H9 (cell line): Measurements from ENCODE around the gene BMPER. TPM values are rescaled to one million over a fixed set of nuclear protein-coding genes. Genes with fewer than 3 reads are reported as not detected.

Source experiments
- DNase-seq: peaks from one replicate; pipeline ENCODE4 v3.0.0-alpha.2; 2017
- H2AFZ ChIP-seq: one replicate; pipeline ENCODE4 v1.6.1; 2013; ENCODE audit warnings: mild to moderate bottlenecking, low read length, control low read depth, moderate library complexity
- H2AK5ac ChIP-seq: 2 replicates; pipeline ENCODE4 v1.6.1; 2013; ENCODE audit warnings: low read length, control low read depth, mixed read lengths; ENCODE audit not compliant: insufficient read length
- H2BK120ac ChIP-seq: one replicate; pipeline ENCODE4 v1.6.1; 2013; ENCODE audit warnings: low read depth, mild to moderate bottlenecking, low read length, control low read depth, inconsistent platforms; ENCODE audit not compliant: poor library complexity, severe bottlenecking
- H2BK12ac ChIP-seq: 2 replicates; pipeline ENCODE4 v1.6.1; 2013; ENCODE audit warnings: low read length, control low read depth, mixed read lengths, low read depth; ENCODE audit not compliant: insufficient read length
- H2BK15ac ChIP-seq: 2 replicates; pipeline ENCODE4 v1.6.1; 2013; ENCODE audit warnings: low read depth, low read length, control low read depth
- H2BK20ac ChIP-seq: one replicate; pipeline ENCODE4 v1.6.1; 2013; ENCODE audit warnings: low read depth, mild to moderate bottlenecking, low read length, control low read depth, inconsistent platforms; ENCODE audit not compliant: poor library complexity, severe bottlenecking
- H2BK5ac ChIP-seq: 2 replicates; pipeline ENCODE4 v1.6.1; 2013; ENCODE audit warnings: low read length, control low read depth, mixed read lengths; ENCODE audit not compliant: insufficient read length
- H3K14ac ChIP-seq: 2 replicates; pipeline ENCODE4 v1.6.1; 2013; ENCODE audit warnings: low read length, control low read depth; ENCODE audit not compliant: insufficient read depth
- H3K18ac ChIP-seq: 2 replicates; pipeline ENCODE4 v1.6.1; 2013; ENCODE audit warnings: low read depth, mild to moderate bottlenecking, mixed read lengths, low read length, control low read depth; ENCODE audit not compliant: insufficient read length
- H3K23ac ChIP-seq: 2 replicates; pipeline ENCODE4 v1.6.1; 2013; ENCODE audit warnings: low read length, control low read depth, mixed read lengths, low read depth; ENCODE audit not compliant: insufficient read length
- H3K23me2 ChIP-seq: 2 replicates; pipeline ENCODE4 v1.6.1; 2013; ENCODE audit warnings: low read depth, mild to moderate bottlenecking, mixed read lengths, low read length, control low read depth; ENCODE audit not compliant: insufficient read length, poor library complexity, severe bottlenecking
- H3K27ac ChIP-seq: 2 replicates; pipeline ENCODE4 v1.5.1; 2013; ENCODE audit warnings: low read length, control low read depth, mixed read lengths, low read depth; ENCODE audit not compliant: insufficient read length
- H3K27me3 ChIP-seq: 2 replicates; pipeline ENCODE4 v1.6.1; 2013; ENCODE audit warnings: low read length, control low read depth, inconsistent platforms; ENCODE audit not compliant: insufficient read depth
- H3K4ac ChIP-seq: 2 replicates; pipeline ENCODE4 v1.6.1; 2013; ENCODE audit warnings: low read depth, mild to moderate bottlenecking, control low read depth, inconsistent platforms, low read length, moderate library complexity
- H3K4me1 ChIP-seq: 2 replicates; pipeline ENCODE4 v1.6.1; 2013; ENCODE audit warnings: low read length, control low read depth, inconsistent platforms; ENCODE audit not compliant: insufficient read depth
- H3K4me2 ChIP-seq: 2 replicates; pipeline ENCODE4 v1.6.1; 2013; ENCODE audit warnings: low read length, control low read depth, mixed read lengths; ENCODE audit not compliant: insufficient read length, insufficient read depth
- H3K56ac ChIP-seq: 2 replicates; pipeline ENCODE4 v1.6.1; 2013; ENCODE audit warnings: low read depth, mild to moderate bottlenecking, mixed read lengths, low read length, control low read depth; ENCODE audit not compliant: insufficient read length
- H3K79me1 ChIP-seq: 2 replicates; pipeline ENCODE4 v1.6.1; 2013; ENCODE audit warnings: low read depth, mild to moderate bottlenecking, moderate library complexity, low read length, control low read depth, inconsistent platforms; ENCODE audit not compliant: insufficient read depth, poor library complexity, severe bottlenecking
- H3K79me2 ChIP-seq: 2 replicates; pipeline ENCODE4 v1.6.1; 2013; ENCODE audit warnings: low read length, control low read depth, inconsistent platforms; ENCODE audit not compliant: insufficient read depth
- H3K9ac ChIP-seq: 2 replicates; pipeline ENCODE4 v1.6.1; 2013; ENCODE audit warnings: low read length, control low read depth, mixed read lengths; ENCODE audit not compliant: insufficient read length; ENCODE audit errors: extremely low read depth
- H3K9me3 ChIP-seq: one replicate; pipeline ENCODE4 v1.6.1; 2013; ENCODE audit warnings: low read depth, low read length, inconsistent platforms; ENCODE audit not compliant: control insufficient read depth
- H3T11ph ChIP-seq: one replicate; pipeline ENCODE4 v1.6.1; 2013; ENCODE audit warnings: mild to moderate bottlenecking, low read length, control low read depth, inconsistent platforms
- H4K20me1 ChIP-seq: one replicate; pipeline ENCODE4 v1.6.1; 2013; ENCODE audit not compliant: control insufficient read depth, insufficient read length, insufficient read depth
- H4K5ac ChIP-seq: 2 replicates; pipeline ENCODE4 v1.6.1; 2013; ENCODE audit warnings: low read depth, mild to moderate bottlenecking, mixed read lengths, low read length, control low read depth; ENCODE audit not compliant: insufficient read length
- H4K8ac ChIP-seq: replicated peaks from 2 replicates; pipeline ENCODE4 v1.6.1; 2013; ENCODE audit warnings: low read length, control low read depth, mixed read lengths, low read depth; ENCODE audit not compliant: insufficient read length
- H4K91ac ChIP-seq: 2 replicates; pipeline ENCODE4 v1.6.1; 2013; ENCODE audit warnings: low read depth, mild to moderate bottlenecking, moderate library complexity, mixed read lengths, low read length, control low read depth; ENCODE audit not compliant: insufficient read length
- H3K27ac Mint-ChIP-seq, 3 experiments: 2 replicates in 2 of 3; 3 replicates in 1 of 3; pipeline ENCODE4 v1.8.0; 2020 to 2021; ENCODE audit warnings: mixed read lengths in 3 of 3, mild to moderate bottlenecking in 1 of 3, moderate library complexity in 1 of 3
- H3K27me3 Mint-ChIP-seq: 2 replicates; pipeline ENCODE4 v1.8.0; 2021; ENCODE audit warnings: low read depth, mild to moderate bottlenecking, moderate library complexity, mixed read lengths
- H3K36me3 Mint-ChIP-seq, 3 experiments: 2 replicates in 2 of 3; 3 replicates in 1 of 3; pipeline ENCODE4 v1.8.0; 2020 to 2021; ENCODE audit warnings: low read depth in 3 of 3, mixed read lengths in 3 of 3; ENCODE audit not compliant: insufficient read depth in 1 of 3
- H3K4me1 Mint-ChIP-seq, 2 experiments: 2 replicates each; pipeline ENCODE4 v1.8.0; 2020; ENCODE audit warnings: mixed read lengths in 2 of 2
- H3K4me3 Mint-ChIP-seq, 2 experiments: 2 replicates in 1 of 2; 3 replicates in 1 of 2; pipeline ENCODE4 v1.8.0; 2020 to 2021; ENCODE audit warnings: mild to moderate bottlenecking in 2 of 2, mixed read lengths in 2 of 2, moderate library complexity in 1 of 2
- H3K9me3 Mint-ChIP-seq, 2 experiments: 2 replicates in 1 of 2; 3 replicates in 1 of 2; pipeline ENCODE4 v1.8.0; 2020; ENCODE audit warnings: mild to moderate bottlenecking in 2 of 2, mixed read lengths in 2 of 2, moderate library complexity in 1 of 2
- CTCF ChIP-seq: fragments of 200-600 bp; sonication (generic); conservative IDR thresholded peaks from 3 replicates; pipeline ENCODE4 v1.8.0; 2021; ENCODE audit warnings: antibody characterized with exemption, mild to moderate bottlenecking
- WGBS: extraction: QIAGEN DNeasy Blood & Tissue Kit; methylation state at CpG from one replicate; pipeline ENCODE4 v1.1.7; 2013; ENCODE audit warnings: missing lambda C conversion rate, low lambda C conversion rate, mixed read lengths; ENCODE audit not compliant: insufficient read length; ENCODE audit errors: extremely low coverage; 5-methylcytosine and 5-hydroxymethylcytosine counted together
- total RNA-seq: library from RNA; stranded (reverse); gene quantifications from 2 replicates; pipeline ENCODE4 v1.2.1, GENCODE V29; 2021

Gene BMPER
- total RNA-seq, 1 experiment from 2014 or later = 0.20 TPM

DNA sequence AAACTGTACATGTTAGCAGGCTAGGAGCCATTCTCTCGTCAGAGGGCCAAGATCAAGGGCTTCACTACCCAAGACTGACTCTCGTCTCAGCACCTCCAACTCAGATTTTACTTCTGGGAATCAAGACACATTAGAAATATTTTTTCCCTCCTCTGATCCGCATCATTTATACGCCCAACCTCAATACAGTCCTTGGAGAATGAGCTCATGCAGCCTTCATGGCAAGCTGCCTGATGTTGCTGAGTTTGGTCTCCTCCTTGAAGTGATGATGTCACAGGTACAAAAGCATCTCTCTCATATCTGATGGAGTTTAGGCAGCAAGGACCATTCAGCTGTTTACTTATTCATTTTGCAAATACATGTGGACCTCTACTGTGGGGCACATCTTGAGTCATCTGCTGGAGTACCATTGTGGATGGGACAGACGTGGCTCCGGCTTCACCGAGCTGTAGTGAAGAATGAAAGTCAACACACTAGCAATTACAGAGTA is 114.0 kb downstream of the BMPER start:
- Mint-ChIP-seq H3K4me1 (peaks cover 0 to 6% of the 10 kb centered on the region in 2 experiments; a peak in 2 of 4 replicates), H3K4me3 (no peak overlapping the region), H3K9me3 (no peaks in the 10 kb centered on the region), H3K27ac (no peak overlapping the region), H3K27me3 (peaks cover 1% of the 10 kb centered on the region; the same call in 1 of the 2 replicates), H3K36me3 (no peaks in the 10 kb centered on the region)
- Histone ChIP-seq H3K56ac (no peak overlapping the region), H2BK120ac (no peak overlapping the region), H3K79me1 (no peaks in the 10 kb centered on the region), H2BK20ac (no peak overlapping the region), H3T11ph (no peak overlapping the region), H3K9me3 (no peaks in the 10 kb centered on the region), H3K14ac (no peak overlapping the region), H3K23ac (no peak overlapping the region), H3K79me2 (no peaks in the 10 kb centered on the region), H3K4me1 (no peaks in the 10 kb centered on the region), H2AFZ (no peak overlapping the region), H3K4me2 (no peak overlapping the region), H4K5ac (no peak overlapping the region), H2BK5ac (no peak overlapping the region), H4K8ac (no peak overlapping the region), H3K23me2 (peaks cover 3% of the 10 kb centered on the region), H4K91ac (no peak overlapping the region), H4K20me1 (no peaks in the 10 kb centered on the region), H3K4ac (no peak overlapping the region), H3K27me3 (no peaks in the 10 kb centered on the region), H3K18ac (no peak overlapping the region), H2BK12ac (no peak overlapping the region), H3K27ac (no peak overlapping the region), H3K9ac (no peak overlapping the region), H2AK5ac (peak overlapping the region; percentile 78), H2BK15ac (no peak overlapping the region)
- no CpG with 5 or more reads among the region's 7 CpGs for WGBS
- DNase-seq = no peak
- TF ChIP-seq CTCF = no peak
